GM18519 (cell line): ENCODE data around the gene ASCL5.
"Not testable (repeated sequence)": the region's sequence is repeated elsewhere in the genome, so short reads cannot be mapped to it uniquely, and the experiment has no call there.

Experiments used
- ATAC-seq: cut with Tn5 transposase; IDR thresholded peaks from one replicate; pipeline ENCODE4 v1.9.1; 2021; ENCODE audit warnings: mild to moderate bottlenecking, moderate library complexity; ENCODE audit not compliant: unreplicated experiment, low FRiP score

ASCL5 gene

GRCh38 chr1:201126832-201127754, at the start of gene ASCL5:
Gene ASCL5 (minus strand): TSS chr1:201127184. CDS start chr1:201115372, 11,812 bp downstream.
- no peak for ATAC-seq

- ATAC-seq = no peak
Observed at GRCh38 chr1:201175820-201176500, 49.0 kb upstream of the ASCL5 start.

GRCh38 chr1:201173736-201174135, 46.8 kb upstream of the ASCL5 start:
- no peak for ATAC-seq

GRCh38 chr1:201172999-201173610, 46.1 kb upstream of the ASCL5 start:
- no peak for ATAC-seq

- no peak for ATAC-seq
Observed at GRCh38 chr1:201172326-201172725, 45.3 kb upstream of the ASCL5 start.

GRCh38 chr1:201171063-201172036, 44.4 kb upstream of the ASCL5 start:
- peak; percentile 51 for ATAC-seq

- ATAC-seq = peak; percentile 70
Observed at GRCh38 chr1:201170533-201171062, 43.6 kb upstream of the ASCL5 start.

- ATAC-seq = no peak
Observed at GRCh38 chr1:201169971-201170532, 43.1 kb upstream of the ASCL5 start.

GRCh38 chr1:201169203-201169602, 42.2 kb upstream of the ASCL5 start:
- ATAC-seq = no peak

GRCh38 chr1:201167041-201167991, 40.3 kb upstream of the ASCL5 start:
- ATAC-seq = no peak

- no peak for ATAC-seq
Observed at GRCh38 chr1:201164645-201165044, 37.7 kb upstream of the ASCL5 start.

GRCh38 chr1:201163707-201164106, 36.7 kb upstream of the ASCL5 start:
- no peak for ATAC-seq

GRCh38 chr1:201163036-201163435, 36.1 kb upstream of the ASCL5 start:
- not testable (repeated sequence) for ATAC-seq

- no peak for ATAC-seq
Observed at GRCh38 chr1:201157949-201158348, 31.0 kb upstream of the ASCL5 start.

- no peak for ATAC-seq
Observed at GRCh38 chr1:201156819-201157218, 29.8 kb upstream of the ASCL5 start.

- no peak for ATAC-seq
Observed at GRCh38 chr1:201156346-201156745, 29.4 kb upstream of the ASCL5 start.

- ATAC-seq = no peak
Observed at GRCh38 chr1:201155354-201155753, 28.4 kb upstream of the ASCL5 start.

- peak; percentile 90 for ATAC-seq
Observed at GRCh38 chr1:201154389-201155165, 27.6 kb upstream of the ASCL5 start, which contains the start of gene TMEM9. Gene TMEM9 (minus strand): TSS chr1:201154474. CDS start chr1:201153923, 551 bp downstream.
